H1 (cell line): ENCODE data around the gene XYLB. TPM values are rescaled to one million over a fixed set of nuclear protein-coding genes. Genes with fewer than 3 reads are reported as not detected.

Experiments used
- CTCF ChIA-PET: fragments of 300-600 bp; sonication (Branson Sonifier 250); formaldehyde crosslinking; loops from one replicate; lab custom pipeline; 2021; ENCODE audit not compliant: partially characterized antibody; lab: Charles Lee
- POLR2A ChIA-PET: fragments of 300-600 bp; sonication (Branson Sonifier 250); formaldehyde crosslinking; loops from one replicate; lab custom pipeline; 2021; ENCODE audit warnings: inconsistent platforms; ENCODE audit not compliant: partially characterized antibody; lab: Charles Lee
- DNase-seq, 2 experiments: peaks; one replicate each; pipeline versions ENCODE4 v3.0.0 to v3.0.0-alpha.2; 2010 to 2022; ENCODE audit warnings: low spot score in 2 of 2, low read depth in 1 of 2, mixed read lengths in 1 of 2
- FAIRE-seq: peaks from 2 replicates; lab custom pipeline; 2011; peaks lifted over from hg19 to GRCh38; lab: Jason Lieb, UNC
- H2AFZ ChIP-seq: 2 replicates; pipeline ENCODE4 v1.8.1; 2012; ENCODE audit warnings: low read length, inconsistent platforms
- H2AK5ac ChIP-seq: 2 replicates; pipeline ENCODE4 v1.6.1; 2013; ENCODE audit warnings: low read depth, low read length
- H2BK120ac ChIP-seq: replicated peaks from 2 replicates; pipeline ENCODE3; 2013; ENCODE audit warnings: low read depth, low read length, inconsistent platforms
- H2BK12ac ChIP-seq: 2 replicates; pipeline ENCODE4 v1.6.1; 2013; ENCODE audit warnings: low read depth, low read length
- H2BK15ac ChIP-seq: 2 replicates; pipeline ENCODE4 v1.6.1; 2013; ENCODE audit warnings: low read length
- H2BK20ac ChIP-seq: 2 replicates; pipeline ENCODE4 v1.6.1; 2013; ENCODE audit warnings: low read length
- H2BK5ac ChIP-seq: 2 replicates; pipeline ENCODE4 v1.6.1; 2013; ENCODE audit warnings: low read depth, low read length
- H3K14ac ChIP-seq: 2 replicates; pipeline ENCODE4 v1.6.1; 2013; ENCODE audit warnings: inconsistent platforms; ENCODE audit not compliant: insufficient read length
- H3K18ac ChIP-seq: 2 replicates; pipeline ENCODE4 v1.6.1; 2013; ENCODE audit warnings: low read length; ENCODE audit errors: extremely low read depth
- H3K23ac ChIP-seq: 2 replicates; pipeline ENCODE4 v1.6.1; 2013; ENCODE audit warnings: inconsistent platforms; ENCODE audit not compliant: insufficient read length
- H3K23me2 ChIP-seq: 2 replicates; pipeline ENCODE4 v1.6.1; 2013; ENCODE audit warnings: low read depth, low read length
- H3K27ac ChIP-seq: 2 replicates; pipeline ENCODE4 v1.6.1; 2011; ENCODE audit warnings: low read depth, low read length, inconsistent platforms
- H3K27me3 ChIP-seq, 4 experiments: replicated peaks in 1 of 4; 1 replicate in 1 of 4; 2 replicates in 3 of 4; pipeline versions ENCODE4 v1.6.1 to v1.8.1; 2011 to 2013; ENCODE audit warnings: low read length in 3 of 4, mild to moderate bottlenecking in 3 of 4, inconsistent platforms in 2 of 4, mixed read lengths in 2 of 4, moderate library complexity in 1 of 4; ENCODE audit not compliant: control insufficient read depth in 3 of 4, insufficient read depth in 3 of 4; ENCODE audit errors: extremely low read depth in 1 of 4
- H3K36me3 ChIP-seq, 4 experiments: 2 replicates each; pipeline versions ENCODE4 v1.6.1 to v1.8.1; 2011 to 2013; ENCODE audit warnings: mild to moderate bottlenecking in 4 of 4, low read length in 3 of 4, moderate library complexity in 2 of 4, control low read depth in 1 of 4, inconsistent platforms in 1 of 4; ENCODE audit not compliant: insufficient read depth in 4 of 4, control insufficient read depth in 2 of 4
- H3K4ac ChIP-seq: replicated peaks from 2 replicates; pipeline ENCODE3; 2013; ENCODE audit warnings: low read length, low read depth, mixed read lengths, inconsistent platforms; ENCODE audit not compliant: insufficient read length
- H3K4me1 ChIP-seq, 4 experiments: replicated peaks in 1 of 4; 1 replicate in 1 of 4; 2 replicates in 3 of 4; pipeline versions ENCODE4 v1.6.1 to v1.8.1; 2011 to 2013; ENCODE audit warnings: low read length in 3 of 4, inconsistent platforms in 2 of 4, mixed read lengths in 1 of 4; ENCODE audit not compliant: insufficient read depth in 4 of 4, control insufficient read depth in 3 of 4
- H3K4me2 ChIP-seq, 2 experiments: 2 replicates each; pipeline versions ENCODE4 v1.6.1 to v1.8.1; 2011 to 2013; ENCODE audit warnings: low read depth in 2 of 2, low read length in 2 of 2, control low read depth in 1 of 2, inconsistent platforms in 1 of 2, mild to moderate bottlenecking in 1 of 2; ENCODE audit not compliant: insufficient read depth in 1 of 2
- H3K4me3 ChIP-seq, 4 experiments: fragments of 200-600, 300-600 bp in 1 of 4; sonication (generic), shearing (Covaris generic), sonication (Bioruptor Twin) in 1 of 4; 2 replicates each; pipeline versions ENCODE4 v1.5.1 to v1.8.1; 2011 to 2016; ENCODE audit warnings: low read length in 4 of 4, low read depth in 3 of 4, control low read depth in 2 of 4, inconsistent platforms in 2 of 4, mild to moderate bottlenecking in 2 of 4, mixed read lengths in 1 of 4, moderate library complexity in 1 of 4; ENCODE audit not compliant: insufficient read depth in 2 of 4; ENCODE audit errors: extremely low read depth in 1 of 4
- H3K56ac ChIP-seq: replicated peaks from 2 replicates; pipeline ENCODE3; 2013; ENCODE audit warnings: low read depth, mild to moderate bottlenecking, mixed read lengths, low read length, inconsistent platforms; ENCODE audit not compliant: insufficient read length
- H3K79me1 ChIP-seq: 2 replicates; pipeline ENCODE4 v1.6.1; 2013; ENCODE audit warnings: low read depth, low read length, control low read depth
- H3K79me2 ChIP-seq, 2 experiments: 2 replicates each; pipeline versions ENCODE4 v1.6.1 to v1.8.1; 2012 to 2013; ENCODE audit warnings: low read length in 2 of 2, mild to moderate bottlenecking in 2 of 2, inconsistent platforms in 1 of 2; ENCODE audit not compliant: insufficient read depth in 2 of 2, control insufficient read depth in 1 of 2
- H3K9ac ChIP-seq, 4 experiments: replicated peaks in 1 of 4; 1 replicate in 1 of 4; 2 replicates in 3 of 4; pipeline versions ENCODE4 v1.6.1 to v1.8.1; 2011 to 2013; ENCODE audit warnings: low read depth in 3 of 4, low read length in 3 of 4, control low read depth in 2 of 4, mild to moderate bottlenecking in 2 of 4, moderate library complexity in 2 of 4, inconsistent platforms in 1 of 4; ENCODE audit errors: extremely low read depth in 1 of 4
- H3K9me3 ChIP-seq, 2 experiments: 2 replicates each; pipeline versions ENCODE4 v1.6.1 to v1.8.1; 2012 to 2013; ENCODE audit warnings: mild to moderate bottlenecking in 2 of 2, moderate library complexity in 2 of 2, control low read depth in 1 of 2, inconsistent platforms in 1 of 2, low read depth in 1 of 2, low read length in 1 of 2, mixed read lengths in 1 of 2; ENCODE audit not compliant: insufficient read depth in 2 of 2
- H4K20me1 ChIP-seq, 2 experiments: replicated peaks in 1 of 2; 2 replicates each; pipeline versions ENCODE3 to v1.8.1; 2011 to 2013; ENCODE audit warnings: inconsistent platforms in 2 of 2, low read length in 2 of 2, mild to moderate bottlenecking in 1 of 2; ENCODE audit not compliant: insufficient read depth in 2 of 2, control insufficient read depth in 1 of 2
- H4K5ac ChIP-seq: 2 replicates; pipeline ENCODE4 v1.6.1; 2013; ENCODE audit warnings: low read length, low read depth, mixed read lengths, inconsistent platforms; ENCODE audit not compliant: insufficient read length
- H4K8ac ChIP-seq: 2 replicates; pipeline ENCODE4 v1.8.0; 2013; ENCODE audit warnings: mild to moderate bottlenecking, moderate library complexity, low read length, inconsistent platforms; ENCODE audit not compliant: insufficient read depth; ENCODE audit errors: extremely low read depth
- H4K91ac ChIP-seq: replicated peaks from 2 replicates; pipeline ENCODE3; 2013; ENCODE audit warnings: low read length, mixed read lengths, inconsistent platforms; ENCODE audit not compliant: insufficient read length
- PHF8 ChIP-seq: fragments of 200-600 bp; sonication (generic); conservative IDR thresholded peaks from 2 replicates; pipeline ENCODE4 v1.7.1; 2012; ENCODE audit warnings: low read depth, mild to moderate bottlenecking, inconsistent platforms, low read length, moderate library complexity
- POLR2A ChIP-seq, 2 experiments: IDR thresholded peaks; 1 replicate in 1 of 2; 2 replicates in 1 of 2; pipeline ENCODE4 v1.6.1; 2011; ENCODE audit warnings: low read depth in 2 of 2, low read length in 2 of 2, mild to moderate bottlenecking in 2 of 2; ENCODE audit errors: control extremely low read depth in 1 of 2
- POLR2AphosphoS5 ChIP-seq: IDR thresholded peaks from 2 replicates; pipeline ENCODE4 v1.6.1; 2011; ENCODE audit warnings: low read depth, low read length
- RBBP5 ChIP-seq: IDR thresholded peaks from 2 replicates; pipeline ENCODE4 v1.7.1; 2012; ENCODE audit warnings: low read depth, mild to moderate bottlenecking, inconsistent platforms, low read length, moderate library complexity, borderline replicate concordance
- SAP30 ChIP-seq: fragments of 300-600 bp; sonication (generic); IDR thresholded peaks from 2 replicates; pipeline ENCODE4 v1.7.1; 2012; ENCODE audit warnings: low read length, moderate library complexity, mild to moderate bottlenecking, inconsistent platforms; ENCODE audit not compliant: insufficient read depth, insufficient replicate concordance
- SRF ChIP-seq: IDR thresholded peaks from 2 replicates; pipeline ENCODE4 v1.6.1; 2011; ENCODE audit warnings: mild to moderate bottlenecking, low read depth, low read length, moderate library complexity
- TAF1 ChIP-seq: IDR thresholded peaks from 2 replicates; pipeline ENCODE4 v1.6.1; 2011; ENCODE audit warnings: mild to moderate bottlenecking, low read depth, low read length
- WGBS, 2 experiments: shearing (Covaris generic) in 1 of 2; methylation state at CpG; one replicate each; pipeline versions ENCODE4 v1.1.6 to v1.1.7; 2013 to 2015; ENCODE audit warnings: low lambda C conversion rate in 2 of 2, mixed read lengths in 2 of 2, inconsistent platforms in 1 of 2, low coverage in 1 of 2, missing lambda C conversion rate in 1 of 2; ENCODE audit not compliant: insufficient replicate concordance in 2 of 2, insufficient coverage in 1 of 2, insufficient read length in 1 of 2; ENCODE audit errors: extremely low coverage in 1 of 2, missing lambda C conversion rate in 1 of 2; 5-methylcytosine and 5-hydroxymethylcytosine counted together
- polyA plus RNA-seq, 7 experiments: library from polyadenylated mRNA; depleted of rRNA in 3 of 7; stranded (reverse) in 5 of 7; unstranded in 2 of 7; fragments of >200 nt in 5 of 7; fragments of 200-250 nt in 2 of 7; gene quantifications; 1 replicate in 5 of 7; 2 replicates in 1 of 7; 4 replicates in 1 of 7; pipeline versions ENCODE4 v1.2.1 to v1.2.3, GENCODE V29; 2011 to 2013; ENCODE audit warnings: missing spikeins in 2 of 7, mixed read lengths in 2 of 7
- total RNA-seq: library from RNA; stranded (reverse); fragmentation: NEBNext Ultra II Directional; extraction: Animal tissue kit (Norgen Biotek cat#: 25700); gene quantifications from 2 replicates; pipeline ENCODE4 v1.2.1, GENCODE V29; 2021
- TF ChIP-seq, protein P1 (sequence below): IDR thresholded peaks from 2 replicates; pipeline ENCODE4 v1.6.1; 2011; ENCODE audit warnings: low read depth, mild to moderate bottlenecking, low read length; ENCODE audit not compliant: insufficient read depth
- TF ChIP-seq, protein P2 (sequence below): IDR thresholded peaks from 2 replicates; pipeline ENCODE4 v1.6.1; 2012; ENCODE audit warnings: inconsistent platforms

The XYLB gene
- total and polyA plus RNA-seq, 2 of the 8 experiments (the other 6 are each of a cell fraction or from before 2014, with no cell fraction given): 1.7 to 5.5 TPM

DNA sequence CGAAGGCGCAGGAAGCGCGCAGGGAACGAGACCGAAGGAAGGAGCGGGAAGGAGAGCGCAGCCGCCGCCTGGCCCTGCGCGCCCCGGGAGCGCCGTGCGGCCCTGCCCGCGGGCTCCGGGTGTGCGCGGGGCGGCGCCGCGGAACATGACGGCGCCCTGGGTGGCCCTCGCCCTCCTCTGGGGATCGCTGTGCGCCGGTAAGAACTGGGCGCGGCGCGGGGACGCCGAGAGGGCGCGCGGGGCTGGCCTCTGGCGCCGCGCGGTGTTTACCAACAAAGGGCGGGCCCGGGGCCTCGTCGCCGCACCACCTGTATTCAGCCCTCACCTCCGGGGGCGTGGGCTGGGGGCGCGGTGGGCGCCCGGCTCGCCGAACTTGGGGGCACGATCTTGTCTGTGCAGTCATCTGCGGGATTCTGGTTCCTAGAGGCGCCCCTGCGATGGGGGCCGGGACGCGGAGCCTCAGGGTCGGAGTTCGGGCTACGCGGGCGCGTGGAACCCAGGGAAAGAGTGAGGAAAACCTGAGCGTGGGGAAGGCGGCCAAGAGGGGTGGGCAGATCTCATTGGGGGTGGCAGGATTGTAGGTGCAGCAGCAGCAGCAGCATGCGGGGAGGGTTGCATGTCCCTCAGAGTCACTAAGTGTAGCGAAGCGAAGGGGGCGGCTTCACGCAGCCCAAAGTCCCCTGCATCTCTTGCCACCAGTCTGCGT, 107.7 kb downstream of the XYLB start:
- Histone ChIP-seq H4K5ac (peak overlapping the region; percentile 24), H3K14ac (peak overlapping the region; percentile 89), H3K18ac (peak overlapping the region; percentile 72), H3K9me3 (0 out of 4 replicates have a peak, but pooled peaks cover 0 to 5% of the 10 kb centered on the region in 2 experiments), H3K79me2 (peaks cover 40 to 52% of the 10 kb centered on the region in 2 experiments), H3K36me3 (no peaks in the 10 kb centered on the region; a peak in 1 of 8 replicates), H2AK5ac (no peak overlapping the region; the same call in none of the 2 replicates), H3K4me3 (peak overlapping the region; percentile 74 to 99 (median 91)), H2BK120ac (peak overlapping the region; percentile 74), H2BK5ac (peak overlapping the region; percentile 94), H2BK20ac (no peak overlapping the region), H3K27me3 (no peaks in the 10 kb centered on the region), H2BK12ac (peak overlapping the region; percentile 93; the same call in 1 of the 2 replicates), H3K79me1 (peaks cover 16% of the 10 kb centered on the region), H3K9ac (peak overlapping the region; percentile 97 to 99 (median 99)), H3K23ac (no peak overlapping the region), H4K20me1 (peaks cover 21 to 31% of the 10 kb centered on the region in 2 experiments), H3K56ac (peak overlapping the region; percentile 92), H4K8ac (peak overlapping the region; percentile 99), H4K91ac (peak overlapping the region; percentile 97), H3K4me2 (peak overlapping the region; percentile 94 to 97), H3K4me1 (peaks cover 10 to 22% (median 15%) of the 10 kb centered on the region in 4 experiments), H3K27ac (peak overlapping the region; percentile 99), H2AFZ (no peak overlapping the region), H3K4ac (peak overlapping the region; percentile 96), H3K23me2 (peaks cover 20% of the 10 kb centered on the region), H2BK15ac (0 out of 2 replicates have a peak overlapping the region, but pooled peaks have one; percentile 7)
- CTCF ChIA-PET: interaction anchor here (1.2 to 2.4 kb wide), 4 partner anchors 11 to 107 kb away, joined by 3 to 16 read pairs (median 6); partner anchors contain the start of gene XYLB
- FAIRE-seq (no peak), DNase-seq (peak in 1 of 2 experiments; percentile 67)
- POLR2A ChIA-PET: interaction anchor here (0.9 to 2.1 kb wide), 9 partner anchors 9 to 317 kb away, joined by 3 to 10 read pairs (median 4); partner anchors contain the start of genes ACAA1 and XYLB
- WGBS, 2 experiments: 0% methylated on average over 25 of the region's 78 CpGs; no CpG with 5 or more reads in 1 of the 2 experiments
- TF ChIP-seq POLR2AphosphoS5: peak; percentile 92
- TF ChIP-seq SRF: no peak
- TF ChIP-seq, protein P1, sequence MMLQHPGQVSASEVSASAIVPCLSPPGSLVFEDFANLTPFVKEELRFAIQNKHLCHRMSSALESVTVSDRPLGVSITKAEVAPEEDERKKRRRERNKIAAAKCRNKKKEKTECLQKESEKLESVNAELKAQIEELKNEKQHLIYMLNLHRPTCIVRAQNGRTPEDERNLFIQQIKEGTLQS: no peak
- 0 out of 2 replicates have a peak, but pooled peaks have one; percentile 43 for TF ChIP-seq RBBP5
- TF ChIP-seq, protein P2, sequence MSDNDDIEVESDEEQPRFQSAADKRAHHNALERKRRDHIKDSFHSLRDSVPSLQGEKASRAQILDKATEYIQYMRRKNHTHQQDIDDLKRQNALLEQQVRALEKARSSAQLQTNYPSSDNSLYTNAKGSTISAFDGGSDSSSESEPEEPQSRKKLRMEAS: peak; percentile 12; the same call in 1 of the 2 replicates
- peak; percentile 62 for TF ChIP-seq PHF8
- TF ChIP-seq POLR2A (IDR thresholded peaks at IDR 0.05; ENCODE audit: control extremely low read depth in 1 of 2, low read depth in 2 of 2, low read length in 2 of 2): peak in 1 of 2 experiments; percentile 42; a peak in 2 of 3 replicates
- TF ChIP-seq SAP30: peak; percentile 92
- 0 out of 2 replicates have a peak, but pooled peaks have one; percentile 37 for TF ChIP-seq TAF1
